GM19351 (cell line): ENCODE results near the gene MYOZ2.

Experiments
- ATAC-seq: cut with Tn5 transposase; IDR thresholded peaks from one replicate; pipeline ENCODE4 v1.9.1; 2021; ENCODE audit warnings: mild to moderate bottlenecking, moderate library complexity; ENCODE audit not compliant: unreplicated experiment

Gene MYOZ2

GRCh38 chr4:119135721-119136121 is at the start of gene MYOZ2:
TSS of gene MYOZ2 (plus strand) at chr4:119135832. CDS start at chr4:119136526, 694 bp downstream.
- ATAC-seq = no peak

GRCh38 chr4:119087121-119087520 is 48.5 kb upstream of the MYOZ2 start:
- ATAC-seq = no peak

GRCh38 chr4:119087656-119088055 is 48.0 kb upstream of the MYOZ2 start:
- ATAC-seq = no peak

- no peak for ATAC-seq
These were observed 42.4 kb upstream of the MYOZ2 start for GRCh38 chr4:119093042-119093827.

DNA sequence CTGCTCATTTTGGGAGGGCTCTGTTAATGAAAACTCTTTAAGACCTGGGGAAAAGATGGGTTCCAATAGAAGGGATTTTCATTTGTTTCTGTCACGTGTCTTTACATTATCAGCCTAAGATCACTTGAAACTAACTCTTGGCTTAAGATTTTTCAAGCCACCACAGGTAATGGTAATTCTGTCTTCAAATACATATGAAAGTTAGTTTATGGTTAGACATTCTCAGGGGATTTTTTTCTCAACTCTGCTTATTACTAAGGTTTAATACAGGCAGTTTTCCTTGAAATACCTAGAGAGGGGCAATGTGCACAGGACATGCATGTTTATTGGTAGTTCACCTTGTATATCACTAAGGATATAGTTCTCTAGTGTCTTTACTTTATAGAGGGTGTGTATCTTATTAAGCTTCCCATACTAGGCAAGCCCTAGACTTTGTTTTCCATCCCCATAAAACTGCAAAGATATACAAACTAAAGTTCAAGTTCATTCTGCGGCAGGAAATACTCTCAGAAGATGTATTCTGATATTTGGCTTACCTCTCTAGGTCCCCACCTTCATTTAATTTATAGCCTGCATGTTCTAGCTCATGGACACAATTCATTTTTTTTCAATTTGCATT is 38.2 kb upstream of the MYOZ2 start:
- peak; percentile 49 for ATAC-seq

- no peak for ATAC-seq
These were observed 37.3 kb upstream of the MYOZ2 start for GRCh38 chr4:119098306-119098705.

GRCh38 chr4:119099227-119099810 is 36.3 kb upstream of the MYOZ2 start:
- ATAC-seq = no peak

DNA sequence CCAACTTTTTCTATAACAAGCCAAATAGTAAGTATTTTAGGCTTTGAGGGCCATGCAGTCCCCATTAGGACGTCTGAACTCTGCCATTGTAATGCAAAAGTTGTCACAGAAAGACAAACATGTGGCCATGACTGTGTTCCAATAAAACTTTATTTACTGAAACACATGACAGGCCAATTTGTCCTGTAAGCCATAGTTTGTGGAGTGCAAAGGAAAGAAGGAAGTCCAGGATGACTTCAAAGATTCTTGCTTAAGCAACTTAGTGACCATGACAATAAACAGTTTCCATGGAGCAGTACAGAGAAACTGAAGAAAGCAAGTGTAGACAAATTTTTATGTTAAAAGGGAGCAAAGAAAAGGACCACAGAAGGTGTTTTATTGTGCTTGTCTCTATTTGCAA is 35.0 kb upstream of the MYOZ2 start:
- ATAC-seq = no peak

- ATAC-seq = no peak
These were observed 32.4 kb upstream of the MYOZ2 start for GRCh38 chr4:119103263-119103662.

DNA sequence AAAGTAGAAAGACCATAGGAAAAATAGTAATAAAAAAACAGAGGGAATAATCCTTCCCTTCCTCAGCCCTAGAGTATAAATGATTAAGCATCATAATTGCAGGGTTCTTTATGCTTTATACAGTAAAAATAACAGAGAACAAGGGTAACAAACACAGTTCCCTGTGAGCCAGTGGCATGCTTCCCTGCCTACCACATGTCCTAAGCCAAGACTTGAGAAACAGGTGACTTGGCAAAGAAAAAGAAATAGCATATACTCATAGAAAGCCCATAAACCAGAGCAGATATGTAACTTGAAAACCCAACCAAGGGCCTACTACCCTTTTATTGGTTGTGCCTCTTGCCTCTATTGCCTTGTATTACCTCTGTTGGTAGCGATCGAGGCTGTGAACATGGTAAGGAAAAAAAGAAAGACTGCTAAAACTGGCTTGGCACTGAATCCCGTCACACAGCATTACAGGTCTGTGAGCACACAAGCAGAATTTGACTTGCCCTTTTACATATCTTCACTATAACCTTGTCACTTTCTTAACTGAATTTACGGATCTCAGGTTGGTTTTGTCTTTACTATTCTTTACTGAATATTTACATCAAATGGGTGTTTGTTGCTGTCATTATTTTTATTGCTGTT is 30.9 kb upstream of the MYOZ2 start:
- no peak for ATAC-seq

DNA sequence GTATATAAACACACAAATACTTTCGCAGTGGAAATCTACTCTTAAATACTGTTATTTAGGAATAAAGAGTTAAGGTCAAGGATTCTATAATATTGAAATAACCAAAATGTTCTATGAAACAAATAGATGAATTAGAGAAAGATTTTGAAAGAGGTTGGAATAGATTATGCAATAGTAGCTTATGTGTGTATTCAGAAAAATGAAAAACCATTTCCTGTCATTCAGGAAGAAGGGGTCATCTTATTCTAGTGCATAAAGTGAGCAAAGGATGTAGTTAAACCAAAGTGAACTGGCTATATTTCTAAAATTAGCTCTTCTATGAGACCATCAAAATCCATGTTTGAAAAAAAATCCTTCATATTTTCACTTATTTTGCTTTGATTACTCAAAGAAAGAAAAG is 30.0 kb upstream of the MYOZ2 start:
- no peak for ATAC-seq

DNA sequence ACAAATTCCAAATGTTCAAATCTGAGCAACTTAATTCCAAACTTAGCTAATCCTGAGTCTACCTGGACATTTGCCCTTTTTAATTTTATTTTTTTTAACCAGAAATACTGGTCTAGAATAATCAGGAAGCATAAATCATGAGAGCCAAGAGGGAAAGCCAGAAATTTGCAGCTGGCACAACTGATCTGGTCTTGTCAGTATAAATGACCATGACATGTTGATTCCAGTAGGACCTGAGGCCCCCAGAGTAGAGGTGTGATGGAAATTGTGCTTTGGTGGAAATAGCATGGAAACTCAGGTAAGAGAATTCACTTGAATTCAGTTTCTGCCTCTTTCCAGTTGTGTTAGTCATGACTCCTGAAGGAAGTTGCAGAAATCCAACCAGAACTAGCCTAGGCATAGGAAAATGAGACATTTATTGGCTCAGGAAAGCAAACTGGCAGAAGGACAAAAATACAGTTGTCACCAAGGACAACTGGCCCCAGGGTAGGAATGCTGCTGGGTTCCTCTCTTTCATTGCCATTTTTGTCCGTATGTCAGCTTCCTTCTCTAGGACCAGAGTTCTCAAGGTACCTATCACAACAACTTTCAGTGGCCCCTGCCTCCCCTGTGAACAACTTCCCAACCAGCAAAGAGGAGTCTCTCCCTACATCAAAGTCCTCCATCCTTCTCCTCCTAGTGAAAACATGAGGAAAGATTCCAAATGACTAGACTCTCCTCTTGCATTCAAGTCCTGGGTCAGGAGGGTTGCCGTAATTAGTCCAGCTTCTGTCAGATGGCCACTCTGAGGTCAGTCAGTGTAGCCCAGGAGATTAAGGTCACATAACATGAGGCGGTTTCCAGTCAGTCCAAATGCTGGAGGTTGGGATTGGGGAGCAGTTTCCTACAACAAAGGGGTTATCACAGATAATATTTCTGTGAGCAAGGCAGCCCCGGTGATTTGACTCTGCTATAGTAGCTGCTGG is 29.3 kb upstream of the MYOZ2 start:
- no peak for ATAC-seq

DNA sequence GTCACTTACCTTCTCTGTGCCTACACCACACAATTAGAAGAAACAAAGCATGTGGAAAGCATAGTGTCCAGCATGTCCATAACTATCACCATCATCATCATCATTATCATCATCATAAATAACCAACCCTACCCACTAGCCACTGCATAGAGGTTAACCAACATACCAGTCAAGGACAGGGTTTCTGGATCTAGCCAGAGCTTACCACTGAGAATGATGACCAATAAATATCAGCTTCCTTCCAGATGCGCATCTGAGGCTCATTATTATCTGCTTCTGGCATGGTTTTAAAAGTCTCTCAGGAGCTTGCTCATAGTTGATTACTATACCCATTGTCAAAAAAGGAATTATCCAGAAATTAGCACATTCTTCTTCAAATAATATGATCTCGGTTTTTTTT is 25.5 kb upstream of the MYOZ2 start:
- ATAC-seq = no peak

DNA sequence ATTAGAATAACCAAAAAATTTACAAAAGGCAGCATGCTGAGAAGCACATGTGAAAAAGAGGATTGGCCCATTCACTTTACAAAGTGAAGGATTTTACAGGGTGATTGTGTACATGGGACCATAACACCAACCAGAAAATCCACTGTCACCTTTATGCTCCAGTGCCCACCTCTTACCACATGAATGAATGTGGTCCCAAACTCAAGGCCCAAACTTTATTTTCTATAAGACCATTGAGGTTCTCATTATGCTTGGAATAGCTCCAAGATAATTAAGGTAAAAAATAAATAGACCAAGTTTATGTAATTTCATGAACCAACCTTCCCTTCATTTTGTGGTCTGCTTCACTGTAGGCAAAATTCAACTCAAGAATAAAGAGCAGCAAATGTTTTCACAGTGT is 24.3 kb upstream of the MYOZ2 start:
- ATAC-seq = no peak

GRCh38 chr4:119113033-119113655 is 22.5 kb upstream of the MYOZ2 start:
- ATAC-seq = no peak

DNA sequence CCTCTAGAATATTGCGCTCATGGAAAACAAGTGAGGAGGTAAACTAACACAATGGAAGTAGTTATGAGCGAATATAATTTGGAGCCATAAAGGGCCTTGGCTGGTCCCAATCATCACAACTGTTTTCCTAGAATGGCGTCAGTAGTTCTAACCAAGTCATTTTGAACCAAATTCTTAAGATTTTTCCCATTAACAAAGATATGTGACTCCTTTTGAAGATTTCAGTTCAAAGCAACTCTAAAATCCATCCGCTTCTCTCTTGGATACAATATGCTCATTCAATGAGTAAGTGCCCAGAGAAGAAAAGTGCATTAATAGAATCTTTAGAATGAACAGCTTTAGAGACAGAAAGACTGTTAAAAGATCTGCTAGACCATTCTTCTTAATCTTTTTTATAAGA is 19.6 kb upstream of the MYOZ2 start:
- ATAC-seq = no peak

DNA sequence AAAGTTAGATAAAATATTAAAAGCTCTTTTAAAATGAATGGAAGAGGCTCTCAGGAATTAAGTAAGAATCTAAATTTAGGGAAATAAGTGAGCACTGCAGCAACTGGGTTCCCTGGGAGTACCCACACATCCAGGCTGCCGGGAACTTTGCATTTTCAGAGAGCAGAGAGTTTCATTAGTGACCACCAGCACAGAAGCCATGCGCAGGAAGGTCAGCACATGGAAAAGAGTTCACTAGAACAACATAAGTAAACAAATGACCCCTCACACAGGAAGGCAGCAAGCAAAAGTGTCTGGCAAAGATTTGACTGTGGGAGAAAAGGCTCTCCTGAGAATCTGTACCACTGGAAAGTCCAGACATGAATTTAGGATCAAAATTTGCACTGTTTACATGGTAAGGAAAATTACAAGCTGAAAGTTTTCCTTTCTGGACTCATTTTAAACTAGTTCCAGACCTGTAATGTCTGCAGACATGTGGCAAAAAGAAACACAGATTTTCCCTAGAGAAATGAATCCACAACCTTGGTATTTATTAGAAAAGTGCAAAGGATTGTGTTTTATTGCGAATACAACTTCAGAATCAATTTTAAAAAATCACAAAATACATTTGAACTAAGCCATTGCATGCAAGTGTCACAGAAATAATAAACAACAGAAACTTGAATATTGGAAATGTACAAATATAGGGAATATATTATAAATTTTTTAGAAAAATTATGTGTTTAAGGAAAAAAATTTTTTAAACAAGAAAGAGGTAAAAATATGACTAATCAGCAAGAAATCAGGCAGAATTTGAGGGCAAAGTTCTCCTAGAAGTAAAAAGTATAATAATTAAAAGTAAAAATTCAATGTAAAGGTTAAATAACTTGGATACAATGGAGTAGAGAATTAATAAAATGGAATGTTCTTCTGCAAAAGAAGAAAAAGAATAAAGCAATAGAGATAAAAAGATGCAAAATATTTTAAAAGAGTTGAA is 18.4 kb upstream of the MYOZ2 start:
- ATAC-seq = no peak

GRCh38 chr4:119118397-119118796 is 17.2 kb upstream of the MYOZ2 start:
- ATAC-seq = no peak

DNA sequence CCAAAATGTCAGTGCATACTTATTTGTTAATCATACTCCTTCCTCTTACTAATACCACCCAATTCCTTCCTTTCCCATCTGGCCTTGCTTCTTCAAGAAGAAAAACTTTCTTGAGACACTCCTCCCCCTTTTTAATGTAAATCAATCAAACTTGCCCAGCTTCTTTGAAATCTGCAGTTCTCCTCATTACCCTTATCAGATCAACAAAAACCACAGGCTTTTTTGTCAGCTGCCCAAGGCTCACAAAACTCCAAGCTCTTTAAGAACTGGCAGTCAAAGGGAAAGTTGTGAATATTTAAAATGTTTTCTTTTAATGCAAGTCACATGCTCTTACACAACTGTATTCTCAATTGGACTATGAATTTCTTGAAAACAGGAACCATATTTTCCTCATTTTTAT is 11.3 kb upstream of the MYOZ2 start:
- ATAC-seq = no peak
